K562 (cell line): ENCODE data around the gene LASP1NB.

Experiments
- CBX5 ChIP-seq: IDR thresholded peaks from 2 replicates; pipeline ENCODE4 v1.6.1; 2014; ENCODE audit warnings: low read depth, borderline replicate concordance
- EP300 ChIP-seq: IDR thresholded peaks from 2 replicates; pipeline ENCODE4 v1.6.1; 2012; ENCODE audit warnings: low read length, improper control_type of control experiment
- MAFF ChIP-seq: IDR thresholded peaks from 2 replicates; pipeline ENCODE4 v1.6.1; 2012; ENCODE audit warnings: low read length, improper control_type of control experiment
- MAFK ChIP-seq: IDR thresholded peaks from 2 replicates; pipeline ENCODE4 v1.6.1; 2011; ENCODE audit warnings: low read length, improper control_type of control experiment
- RFX5 ChIP-seq: IDR thresholded peaks from 2 replicates; pipeline ENCODE4 v1.6.1; 2011; ENCODE audit warnings: low read depth, mild to moderate bottlenecking, improper control_type of control experiment, low read length
- SAFB ChIP-seq: fragments of 200-400 bp; formaldehyde crosslinking; IDR thresholded peaks from 2 replicates; pipeline ENCODE4 v1.6.1; 2017; ENCODE audit warnings: low read depth, low read length, borderline replicate concordance
- ZBTB7A ChIP-seq: IDR thresholded peaks from 2 replicates; pipeline ENCODE4 v1.6.1; 2011; ENCODE audit warnings: low read depth, mild to moderate bottlenecking, low read length, moderate library complexity, borderline replicate concordance; ENCODE audit not compliant: control insufficient read depth
- ZNF121 ChIP-seq: sonication (generic); formaldehyde crosslinking; conservative IDR thresholded peaks from 2 replicates; pipeline ENCODE4 v1.8.0; 2022; ENCODE audit warnings: missing genetic modification reagents
- ZNF76 ChIP-seq: fragments of 250-450 bp; sonication (Bioruptor Pico); IDR thresholded peaks from 2 replicates; pipeline ENCODE4 v1.4.0; 2020; ENCODE audit warnings: mild to moderate bottlenecking, moderate library complexity, borderline replicate concordance
- TF ChIP-seq, protein P1 (sequence below): sonication (generic); formaldehyde crosslinking; IDR thresholded peaks from 2 replicates; pipeline ENCODE4 v1.8.0; 2022; ENCODE audit warnings: mild to moderate bottlenecking, missing genetic modification reagents
- TF ChIP-seq, protein P2 (sequence below), 3 experiments: IDR thresholded peaks in 2 of 3; conservative IDR thresholded peaks in 1 of 3; 2 replicates each; pipeline ENCODE4 v1.5.1; 2011 to 2012; ENCODE audit warnings: low read length in 3 of 3, mild to moderate bottlenecking in 3 of 3, control low read depth in 2 of 3, improper control_type of control experiment in 1 of 3, inconsistent platforms in 1 of 3, low read depth in 1 of 3, mixed read lengths in 1 of 3, moderate library complexity in 1 of 3; ENCODE audit not compliant: insufficient read depth in 2 of 3
- TF ChIP-seq, protein P3 (sequence below): sonication (generic); formaldehyde crosslinking; IDR thresholded peaks from 2 replicates; pipeline ENCODE4 v1.9.0; 2022; ENCODE audit warnings: mild to moderate bottlenecking, missing genetic modification reagents
- TF ChIP-seq, protein P4 (sequence below): fragments of 450-650 bp; conservative IDR thresholded peaks from 2 replicates; pipeline ENCODE4 v1.6.1; 2016; ENCODE audit warnings: missing genetic modification characterization, low read depth, mild to moderate bottlenecking, control low read depth, missing compliant biosample characterization
- TF ChIP-seq, protein P5 (sequence below): sonication (generic); formaldehyde crosslinking; IDR thresholded peaks from 2 replicates; pipeline ENCODE4 v1.9.0; 2022; ENCODE audit warnings: mild to moderate bottlenecking, missing genetic modification reagents

DNA sequence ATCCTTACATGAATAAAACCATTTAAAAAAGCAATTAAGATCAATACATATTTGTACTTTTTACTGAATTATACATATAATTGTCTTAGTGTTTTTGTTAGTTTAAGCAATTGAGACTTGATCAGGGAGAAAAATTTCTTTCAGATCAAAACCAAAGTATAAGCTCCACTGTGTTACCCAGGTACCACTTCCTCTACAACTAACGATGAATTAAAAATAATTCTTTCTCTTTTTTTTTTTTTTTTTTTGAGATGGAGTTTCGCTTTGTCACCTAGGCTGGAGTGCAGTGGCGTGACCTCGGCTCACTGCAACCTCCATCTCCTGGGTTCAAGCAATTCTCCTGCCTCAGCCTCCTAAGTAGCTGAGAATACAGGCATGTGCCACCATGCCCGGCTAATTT lies 35.0 kb downstream of the LASP1NB start:
- TF ChIP-seq ZNF76 (CRISPR knock-in tag) (no peak), ZNF121 (no peak), RFX5 (no peak), MAFK (no peak), EP300 (no peak), SAFB (no peak), CBX5 (no peak), ZBTB7A (no peak), MAFF (no peak)
- TF ChIP-seq, protein P1, sequence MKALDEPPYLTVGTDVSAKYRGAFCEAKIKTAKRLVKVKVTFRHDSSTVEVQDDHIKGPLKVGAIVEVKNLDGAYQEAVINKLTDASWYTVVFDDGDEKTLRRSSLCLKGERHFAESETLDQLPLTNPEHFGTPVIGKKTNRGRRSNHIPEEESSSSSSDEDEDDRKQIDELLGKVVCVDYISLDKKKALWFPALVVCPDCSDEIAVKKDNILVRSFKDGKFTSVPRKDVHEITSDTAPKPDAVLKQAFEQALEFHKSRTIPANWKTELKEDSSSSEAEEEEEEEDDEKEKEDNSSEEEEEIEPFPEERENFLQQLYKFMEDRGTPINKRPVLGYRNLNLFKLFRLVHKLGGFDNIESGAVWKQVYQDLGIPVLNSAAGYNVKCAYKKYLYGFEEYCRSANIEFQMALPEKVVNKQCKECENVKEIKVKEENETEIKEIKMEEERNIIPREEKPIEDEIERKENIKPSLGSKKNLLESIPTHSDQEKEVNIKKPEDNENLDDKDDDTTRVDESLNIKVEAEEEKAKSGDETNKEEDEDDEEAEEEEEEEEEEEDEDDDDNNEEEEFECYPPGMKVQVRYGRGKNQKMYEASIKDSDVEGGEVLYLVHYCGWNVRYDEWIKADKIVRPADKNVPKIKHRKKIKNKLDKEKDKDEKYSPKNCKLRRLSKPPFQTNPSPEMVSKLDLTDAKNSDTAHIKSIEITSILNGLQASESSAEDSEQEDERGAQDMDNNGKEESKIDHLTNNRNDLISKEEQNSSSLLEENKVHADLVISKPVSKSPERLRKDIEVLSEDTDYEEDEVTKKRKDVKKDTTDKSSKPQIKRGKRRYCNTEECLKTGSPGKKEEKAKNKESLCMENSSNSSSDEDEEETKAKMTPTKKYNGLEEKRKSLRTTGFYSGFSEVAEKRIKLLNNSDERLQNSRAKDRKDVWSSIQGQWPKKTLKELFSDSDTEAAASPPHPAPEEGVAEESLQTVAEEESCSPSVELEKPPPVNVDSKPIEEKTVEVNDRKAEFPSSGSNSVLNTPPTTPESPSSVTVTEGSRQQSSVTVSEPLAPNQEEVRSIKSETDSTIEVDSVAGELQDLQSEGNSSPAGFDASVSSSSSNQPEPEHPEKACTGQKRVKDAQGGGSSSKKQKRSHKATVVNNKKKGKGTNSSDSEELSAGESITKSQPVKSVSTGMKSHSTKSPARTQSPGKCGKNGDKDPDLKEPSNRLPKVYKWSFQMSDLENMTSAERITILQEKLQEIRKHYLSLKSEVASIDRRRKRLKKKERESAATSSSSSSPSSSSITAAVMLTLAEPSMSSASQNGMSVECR (CRISPR knock-in tag): no peak
- TF ChIP-seq, protein P2, sequence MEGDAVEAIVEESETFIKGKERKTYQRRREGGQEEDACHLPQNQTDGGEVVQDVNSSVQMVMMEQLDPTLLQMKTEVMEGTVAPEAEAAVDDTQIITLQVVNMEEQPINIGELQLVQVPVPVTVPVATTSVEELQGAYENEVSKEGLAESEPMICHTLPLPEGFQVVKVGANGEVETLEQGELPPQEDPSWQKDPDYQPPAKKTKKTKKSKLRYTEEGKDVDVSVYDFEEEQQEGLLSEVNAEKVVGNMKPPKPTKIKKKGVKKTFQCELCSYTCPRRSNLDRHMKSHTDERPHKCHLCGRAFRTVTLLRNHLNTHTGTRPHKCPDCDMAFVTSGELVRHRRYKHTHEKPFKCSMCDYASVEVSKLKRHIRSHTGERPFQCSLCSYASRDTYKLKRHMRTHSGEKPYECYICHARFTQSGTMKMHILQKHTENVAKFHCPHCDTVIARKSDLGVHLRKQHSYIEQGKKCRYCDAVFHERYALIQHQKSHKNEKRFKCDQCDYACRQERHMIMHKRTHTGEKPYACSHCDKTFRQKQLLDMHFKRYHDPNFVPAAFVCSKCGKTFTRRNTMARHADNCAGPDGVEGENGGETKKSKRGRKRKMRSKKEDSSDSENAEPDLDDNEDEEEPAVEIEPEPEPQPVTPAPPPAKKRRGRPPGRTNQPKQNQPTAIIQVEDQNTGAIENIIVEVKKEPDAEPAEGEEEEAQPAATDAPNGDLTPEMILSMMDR (IDR thresholded peaks at IDR 0.05 in 2 of 3, conservative IDR thresholded peaks at IDR 0.05 in 1 of 3; ENCODE audit: insufficient read depth in 2 of 3, low read depth in 1 of 3, low read length in 3 of 3): no peak
- TF ChIP-seq, protein P3, sequence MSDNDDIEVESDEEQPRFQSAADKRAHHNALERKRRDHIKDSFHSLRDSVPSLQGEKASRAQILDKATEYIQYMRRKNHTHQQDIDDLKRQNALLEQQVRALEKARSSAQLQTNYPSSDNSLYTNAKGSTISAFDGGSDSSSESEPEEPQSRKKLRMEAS (CRISPR knock-in tag): no peak
- TF ChIP-seq, protein P4, sequence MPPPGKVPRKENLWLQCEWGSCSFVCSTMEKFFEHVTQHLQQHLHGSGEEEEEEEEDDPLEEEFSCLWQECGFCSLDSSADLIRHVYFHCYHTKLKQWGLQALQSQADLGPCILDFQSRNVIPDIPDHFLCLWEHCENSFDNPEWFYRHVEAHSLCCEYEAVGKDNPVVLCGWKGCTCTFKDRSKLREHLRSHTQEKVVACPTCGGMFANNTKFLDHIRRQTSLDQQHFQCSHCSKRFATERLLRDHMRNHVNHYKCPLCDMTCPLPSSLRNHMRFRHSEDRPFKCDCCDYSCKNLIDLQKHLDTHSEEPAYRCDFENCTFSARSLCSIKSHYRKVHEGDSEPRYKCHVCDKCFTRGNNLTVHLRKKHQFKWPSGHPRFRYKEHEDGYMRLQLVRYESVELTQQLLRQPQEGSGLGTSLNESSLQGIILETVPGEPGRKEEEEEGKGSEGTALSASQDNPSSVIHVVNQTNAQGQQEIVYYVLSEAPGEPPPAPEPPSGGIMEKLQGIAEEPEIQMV (tag): no peak
- TF ChIP-seq, protein P5, sequence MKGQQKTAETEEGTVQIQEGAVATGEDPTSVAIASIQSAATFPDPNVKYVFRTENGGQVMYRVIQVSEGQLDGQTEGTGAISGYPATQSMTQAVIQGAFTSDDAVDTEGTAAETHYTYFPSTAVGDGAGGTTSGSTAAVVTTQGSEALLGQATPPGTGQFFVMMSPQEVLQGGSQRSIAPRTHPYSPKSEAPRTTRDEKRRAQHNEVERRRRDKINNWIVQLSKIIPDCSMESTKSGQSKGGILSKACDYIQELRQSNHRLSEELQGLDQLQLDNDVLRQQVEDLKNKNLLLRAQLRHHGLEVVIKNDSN (CRISPR knock-in tag): no peak
